Esophagus mucosa (tissue), 1 donor: ENCODE results near the gene SYPL1. TPM values are rescaled to one million over a fixed set of nuclear protein-coding genes. Genes with fewer than 3 reads are reported as not detected.
"Not testable (repeated sequence)": the region's sequence is repeated elsewhere in the genome, so short reads cannot be mapped to it uniquely, and the experiment has no call there.

Experiments
- ATAC-seq: fragments of 200-7000 bp; cut with Tn5 transposase; one replicate; pipeline ENCODE4 v1.9.1; 2020
- total RNA-seq: library from RNA; stranded (reverse); gene quantifications from one replicate; pipeline ENCODE4 v1.2.4, GENCODE V29; 2023
- donor health status: DM: yes; HTN: yes; CAD: no.

The SYPL1 gene
- total RNA-seq: 131 TPM

GRCh38 chr7:106112118-106112971 lies at the start of gene SYPL1:
TSS of gene SYPL1 (minus strand) at chr7:106112312. CDS start at chr7:106112208, 104 bp downstream.
- ATAC-seq: peak; percentile 96

GRCh38 chr7:106155027-106155426 lies 42.9 kb upstream of the SYPL1 start:
- no peak for ATAC-seq

GRCh38 chr7:106153891-106154449 lies 41.9 kb upstream of the SYPL1 start:
- ATAC-seq: peak; percentile 97

GRCh38 chr7:106152313-106152665 lies 40.2 kb upstream of the SYPL1 start:
- ATAC-seq: peak; percentile 67

GRCh38 chr7:106151459-106152312 lies 39.6 kb upstream of the SYPL1 start:
- ATAC-seq: no peak

- peak; percentile 35 for ATAC-seq
These were observed 31.7 kb upstream of the SYPL1 start for GRCh38 chr7:106143711-106144337.

GRCh38 chr7:106142136-106142535 lies 30.0 kb upstream of the SYPL1 start:
- no peak for ATAC-seq

GRCh38 chr7:106140406-106141173 lies 28.5 kb upstream of the SYPL1 start:
- ATAC-seq: no peak

GRCh38 chr7:106139265-106140251 lies 27.4 kb upstream of the SYPL1 start:
- ATAC-seq: no peak

- no peak for ATAC-seq
These were observed 26.7 kb upstream of the SYPL1 start for GRCh38 chr7:106138776-106139175.

- ATAC-seq: not testable (repeated sequence)
These were observed 26.1 kb upstream of the SYPL1 start for GRCh38 chr7:106138181-106138580.

- no peak for ATAC-seq
These were observed 22.1 kb upstream of the SYPL1 start for GRCh38 chr7:106134241-106134640.

GRCh38 chr7:106129291-106129690 lies 17.2 kb upstream of the SYPL1 start:
- no peak for ATAC-seq

GRCh38 chr7:106128836-106129235 lies 16.7 kb upstream of the SYPL1 start:
- ATAC-seq: no peak

- ATAC-seq: no peak
These were observed 16.1 kb upstream of the SYPL1 start for GRCh38 chr7:106127984-106128780.

GRCh38 chr7:106126170-106126938 lies 14.2 kb upstream of the SYPL1 start:
- peak; percentile 37 for ATAC-seq

GRCh38 chr7:106125417-106125816 lies 13.3 kb upstream of the SYPL1 start:
- ATAC-seq: no peak

- no peak for ATAC-seq
These were observed 12.1 kb upstream of the SYPL1 start for GRCh38 chr7:106124186-106124585.

GRCh38 chr7:106122713-106123112 lies 10.6 kb upstream of the SYPL1 start:
- ATAC-seq: no peak
